SU-DHL-6 (cell line): ENCODE measurements around the gene RARB.

ENCODE experiments used
- H2AFZ ChIP-seq: fragments of 200-600 bp; sonication (generic); 2 replicates; pipeline ENCODE4 v1.6.1; 2014; ENCODE audit warnings: low read depth, mild to moderate bottlenecking, moderate library complexity, mixed read lengths, antibody characterized with exemption, low read length; ENCODE audit not compliant: severe bottlenecking
- H3F3A ChIP-seq: fragments of 200-600 bp; shearing (Covaris generic); 2 replicates; pipeline ENCODE4 v1.6.0; 2016; ENCODE audit warnings: antibody characterized with exemption, mild to moderate bottlenecking; ENCODE audit not compliant: insufficient read depth
- H3K27ac ChIP-seq: fragments of 200-600 bp; sonication (generic); 2 replicates; pipeline ENCODE4 v1.5.1; 2016; ENCODE audit warnings: low read depth, mild to moderate bottlenecking, low read length, moderate library complexity, mixed read lengths
- H3K27me3 ChIP-seq: fragments of 200-600 bp; sonication (generic), shearing (Covaris generic); 2 replicates; pipeline ENCODE4 v1.6.0; 2014; ENCODE audit warnings: mild to moderate bottlenecking, low read length
- H3K36me3 ChIP-seq: fragments of 200-600 bp; sonication (generic); 2 replicates; pipeline ENCODE4 v1.6.1; 2014; ENCODE audit warnings: mild to moderate bottlenecking, low read length, mixed read lengths
- H3K4me2 ChIP-seq: fragments of 300-600, 200-600 bp; shearing (Covaris generic), sonication (generic); 2 replicates; pipeline ENCODE4 v1.6.0; 2014; ENCODE audit warnings: low read length, low read depth, mild to moderate bottlenecking; ENCODE audit not compliant: poor library complexity, severe bottlenecking
- H3K4me3 ChIP-seq: fragments of 200-600 bp; sonication (generic); 2 replicates; pipeline ENCODE4 v1.5.1; 2014; ENCODE audit warnings: antibody characterized with exemption, low read length, mild to moderate bottlenecking, mixed read lengths; ENCODE audit not compliant: insufficient read depth, poor library complexity, severe bottlenecking
- H3K79me2 ChIP-seq: fragments of 200-600 bp; sonication (generic); 2 replicates; pipeline ENCODE4 v1.6.1; 2014; ENCODE audit warnings: mild to moderate bottlenecking, low read length, moderate library complexity; ENCODE audit not compliant: insufficient read depth
- H3K9ac ChIP-seq: fragments of 200-600 bp; sonication (generic); 2 replicates; pipeline ENCODE4 v1.7.0; 2014; ENCODE audit warnings: mild to moderate bottlenecking, low read length
- H3K9me2 ChIP-seq: fragments of 200-600 bp; sonication (generic); replicated peaks from 2 replicates; pipeline ENCODE4 v1.6.1; 2014; ENCODE audit warnings: low read length; ENCODE audit not compliant: insufficient read depth
- H3K9me3 ChIP-seq: fragments of 200-600 bp; sonication (generic); 2 replicates; pipeline ENCODE4 v1.6.1; 2014; ENCODE audit warnings: low read length, mixed read lengths; ENCODE audit not compliant: insufficient read depth
- H4K20me1 ChIP-seq: fragments of 200-600 bp; sonication (generic); 2 replicates; pipeline ENCODE4 v1.6.1; 2014; ENCODE audit warnings: low read depth, mild to moderate bottlenecking, antibody characterized with exemption, low read length, moderate library complexity, mixed read lengths
- CTCF ChIP-seq: fragments of 200-600 bp; sonication (generic); IDR thresholded peaks from one replicate; pipeline ENCODE4 v1.5.1; 2017; ENCODE audit warnings: antibody characterized with exemption, mild to moderate bottlenecking, low read length, moderate library complexity; ENCODE audit not compliant: insufficient read depth, poor library complexity, severe bottlenecking
- EZH2phosphoT487 ChIP-seq: fragments of 200-600 bp; sonication (generic), shearing (Covaris generic); conservative IDR thresholded peaks from 2 replicates; pipeline ENCODE4 v1.6.1; 2018; ENCODE audit warnings: mild to moderate bottlenecking, antibody characterized with exemption, low read length, moderate library complexity, mixed read lengths

The RARB gene

GRCh38 chr3:25610779-25611178, 182.7 kb downstream of the RARB start:
- peaks cover 75% of the 10 kb centered on the region for H3K36me3 ChIP-seq
- H3K79me2 ChIP-seq, result no peaks in the 10 kb centered on the region
- H4K20me1 ChIP-seq, result no peaks in the 10 kb centered on the region; the same call in 1 of the 2 replicates
- no peak overlapping the region for H3K4me2 ChIP-seq
- no peaks in the 10 kb centered on the region for H3K27me3 ChIP-seq
- H3K4me3 ChIP-seq, result no peak overlapping the region
- no peak for TF ChIP-seq CTCF
- TF ChIP-seq EZH2phosphoT487, result no peak
- no peaks in the 10 kb centered on the region for H3K9me2 ChIP-seq
- H2AFZ ChIP-seq, result no peak overlapping the region
- no peak overlapping the region for H3K9ac ChIP-seq
- H3K27ac ChIP-seq, result no peak overlapping the region
- H3K9me3 ChIP-seq, result no peaks in the 10 kb centered on the region
- H3F3A ChIP-seq, result no peaks in the 10 kb centered on the region

- Histone ChIP-seq H3K9me3 (no peaks in the 10 kb centered on the region), H3F3A (no peaks in the 10 kb centered on the region), H2AFZ (no peak overlapping the region), H3K4me2 (no peak overlapping the region), H3K79me2 (no peaks in the 10 kb centered on the region), H4K20me1 (no peaks in the 10 kb centered on the region; the same call in 1 of the 2 replicates), H3K9ac (no peak overlapping the region), H3K9me2 (no peaks in the 10 kb centered on the region), H3K27ac (no peak overlapping the region), H3K27me3 (no peaks in the 10 kb centered on the region), H3K36me3 (peaks cover 71% of the 10 kb centered on the region), H3K4me3 (no peak overlapping the region)
- TF ChIP-seq EZH2phosphoT487 (no peak), CTCF (no peak)
Measured at GRCh38 chr3:25611193-25611592, 183.1 kb downstream of the RARB start.

GRCh38 chr3:25618028-25618427, 190.0 kb downstream of the RARB start:
- H3K9ac ChIP-seq, result no peak overlapping the region
- no peak overlapping the region for H3K27ac ChIP-seq
- no peak overlapping the region for H2AFZ ChIP-seq
- H3K36me3 ChIP-seq, result peaks cover 57% of the 10 kb centered on the region; the same call in 1 of the 2 replicates
- H3K27me3 ChIP-seq, result no peaks in the 10 kb centered on the region
- H3K79me2 ChIP-seq, result no peaks in the 10 kb centered on the region
- no peaks in the 10 kb centered on the region for H3F3A ChIP-seq
- H3K4me3 ChIP-seq, result no peak overlapping the region
- TF ChIP-seq CTCF (no peak), EZH2phosphoT487 (no peak)
- H3K9me3 ChIP-seq, result no peaks in the 10 kb centered on the region
- H3K4me2 ChIP-seq, result no peak overlapping the region
- H3K9me2 ChIP-seq, result no peaks in the 10 kb centered on the region
- H4K20me1 ChIP-seq, result no peaks in the 10 kb centered on the region; the same call in 1 of the 2 replicates
